ENCODE data around the gene ERAP2. TPM values are rescaled to one million over a fixed set of nuclear protein-coding genes. Genes with fewer than 3 reads are reported as not detected.

The ERAP2 gene
- total and polyA plus RNA-seq, 10 of the 15 experiments (the other 5 are each of a cell fraction or from before 2014, with no cell fraction given): 4.0 to 28.7 (median 11.7) TPM

- TF ChIP-seq BCL3 (IDR thresholded peaks at IDR 0.05; ENCODE audit: borderline replicate concordance, insufficient read depth, low read depth, low read length, poor library complexity, severe bottlenecking): peak; percentile 45
- TF ChIP-seq GABPA (IDR thresholded peaks at IDR 0.05; ENCODE audit: low read depth): peak; percentile 52; the same call in 1 of the 2 replicates
- peak; percentile 79 for TF ChIP-seq FOXM1 (IDR thresholded peaks at IDR 0.05; ENCODE audit: low read depth, low read length)
- peak in 1 of 2 experiments; percentile 82; a peak in 1 of 4 replicates for TF ChIP-seq CEBPB (IDR thresholded peaks at IDR 0.05; ENCODE audit: borderline replicate concordance in 1 of 2, low read depth in 2 of 2, low read length in 2 of 2)
- TF ChIP-seq LARP7 (IDR thresholded peaks at IDR 0.05): no peak
- TF ChIP-seq BHLHE40 (IDR thresholded peaks at IDR 0.05; ENCODE audit: borderline replicate concordance in 1 of 2, low read depth in 2 of 2, low read length in 1 of 2): peak; percentile 61 to 67; a peak in 1 of 4 replicates
- no peak for TF ChIP-seq REST (IDR thresholded peaks at IDR 0.05; ENCODE audit: low read depth, low read length)
- no peak for TF ChIP-seq RFX5 (IDR thresholded peaks at IDR 0.05; ENCODE audit: low read depth, low read length)
- TF ChIP-seq IRF4 (IDR thresholded peaks at IDR 0.05; ENCODE audit: low read depth, low read length): peak; percentile 66
- TF ChIP-seq, protein P1, sequence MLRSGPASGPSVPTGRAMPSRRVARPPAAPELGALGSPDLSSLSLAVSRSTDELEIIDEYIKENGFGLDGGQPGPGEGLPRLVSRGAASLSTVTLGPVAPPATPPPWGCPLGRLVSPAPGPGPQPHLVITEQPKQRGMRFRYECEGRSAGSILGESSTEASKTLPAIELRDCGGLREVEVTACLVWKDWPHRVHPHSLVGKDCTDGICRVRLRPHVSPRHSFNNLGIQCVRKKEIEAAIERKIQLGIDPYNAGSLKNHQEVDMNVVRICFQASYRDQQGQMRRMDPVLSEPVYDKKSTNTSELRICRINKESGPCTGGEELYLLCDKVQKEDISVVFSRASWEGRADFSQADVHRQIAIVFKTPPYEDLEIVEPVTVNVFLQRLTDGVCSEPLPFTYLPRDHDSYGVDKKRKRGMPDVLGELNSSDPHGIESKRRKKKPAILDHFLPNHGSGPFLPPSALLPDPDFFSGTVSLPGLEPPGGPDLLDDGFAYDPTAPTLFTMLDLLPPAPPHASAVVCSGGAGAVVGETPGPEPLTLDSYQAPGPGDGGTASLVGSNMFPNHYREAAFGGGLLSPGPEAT (IDR thresholded peaks at IDR 0.05; ENCODE audit: low read depth): peak; percentile 42; the same call in 1 of the 2 replicates
- TF ChIP-seq SPI1 (IDR thresholded peaks at IDR 0.05; ENCODE audit: borderline replicate concordance, insufficient read depth, low read depth, low read length): peak; percentile 99
- peak; percentile 72 for TF ChIP-seq JUNB (IDR thresholded peaks at IDR 0.05)
- peak; percentile 62 for TF ChIP-seq MTA2 (IDR thresholded peaks at IDR 0.05; ENCODE audit: low read depth)
- no peak for TF ChIP-seq ESRRA (IDR thresholded peaks at IDR 0.05; ENCODE audit: low read length)
- peak; percentile 86 for TF ChIP-seq RUNX3 (IDR thresholded peaks at IDR 0.05; ENCODE audit: low read length)
- TF ChIP-seq, protein P2, sequence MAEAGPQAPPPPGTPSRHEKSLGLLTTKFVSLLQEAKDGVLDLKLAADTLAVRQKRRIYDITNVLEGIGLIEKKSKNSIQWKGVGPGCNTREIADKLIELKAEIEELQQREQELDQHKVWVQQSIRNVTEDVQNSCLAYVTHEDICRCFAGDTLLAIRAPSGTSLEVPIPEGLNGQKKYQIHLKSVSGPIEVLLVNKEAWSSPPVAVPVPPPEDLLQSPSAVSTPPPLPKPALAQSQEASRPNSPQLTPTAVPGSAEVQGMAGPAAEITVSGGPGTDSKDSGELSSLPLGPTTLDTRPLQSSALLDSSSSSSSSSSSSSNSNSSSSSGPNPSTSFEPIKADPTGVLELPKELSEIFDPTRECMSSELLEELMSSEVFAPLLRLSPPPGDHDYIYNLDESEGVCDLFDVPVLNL (IDR thresholded peaks at IDR 0.05; ENCODE audit: low read depth, low read length): no peak
- peak; percentile 87 for TF ChIP-seq ZBED1 (IDR thresholded peaks at IDR 0.05; ENCODE audit: borderline replicate concordance)
- no peak for TF ChIP-seq JUND (IDR thresholded peaks at IDR 0.05; ENCODE audit: low read depth, low read length)
- TF ChIP-seq HDGF (IDR thresholded peaks at IDR 0.05): no peak
- peak; percentile 84 for TF ChIP-seq ATF7 (IDR thresholded peaks at IDR 0.05; ENCODE audit: low read depth)
- peak in 1 of 2 experiments; percentile 67; a peak in 1 of 4 replicates for TF ChIP-seq ETV6 (conservative IDR thresholded peaks at IDR 0.05 in 1 of 2, IDR thresholded peaks at IDR 0.05 in 1 of 2; ENCODE audit: borderline replicate concordance in 1 of 2, low read depth in 1 of 2)
- 0 out of 2 replicates have a peak, but pooled peaks have one; percentile 39 for TF ChIP-seq YY1 (IDR thresholded peaks at IDR 0.05; ENCODE audit: low read depth, low read length)
- TF ChIP-seq RAD21 (IDR thresholded peaks at IDR 0.05; ENCODE audit: insufficient read depth, low read depth, low read length): peak; percentile 31; the same call in 1 of the 2 replicates
- TF ChIP-seq EED (IDR thresholded peaks at IDR 0.05; ENCODE audit: low read depth): peak; percentile 88
These were observed 20.5 kb downstream of the ERAP2 start (continued) for GRCh38 chr5:96896806-96897205.

Data from GM12878 (cell line).